ENCODE data around the gene FBXL2. TPM values are rescaled to one million over a fixed set of nuclear protein-coding genes. Genes with fewer than 3 reads are reported as not detected.

Gene FBXL2
- total RNA-seq, 1 experiment from 2014 or later = 10.8 TPM

DNA sequence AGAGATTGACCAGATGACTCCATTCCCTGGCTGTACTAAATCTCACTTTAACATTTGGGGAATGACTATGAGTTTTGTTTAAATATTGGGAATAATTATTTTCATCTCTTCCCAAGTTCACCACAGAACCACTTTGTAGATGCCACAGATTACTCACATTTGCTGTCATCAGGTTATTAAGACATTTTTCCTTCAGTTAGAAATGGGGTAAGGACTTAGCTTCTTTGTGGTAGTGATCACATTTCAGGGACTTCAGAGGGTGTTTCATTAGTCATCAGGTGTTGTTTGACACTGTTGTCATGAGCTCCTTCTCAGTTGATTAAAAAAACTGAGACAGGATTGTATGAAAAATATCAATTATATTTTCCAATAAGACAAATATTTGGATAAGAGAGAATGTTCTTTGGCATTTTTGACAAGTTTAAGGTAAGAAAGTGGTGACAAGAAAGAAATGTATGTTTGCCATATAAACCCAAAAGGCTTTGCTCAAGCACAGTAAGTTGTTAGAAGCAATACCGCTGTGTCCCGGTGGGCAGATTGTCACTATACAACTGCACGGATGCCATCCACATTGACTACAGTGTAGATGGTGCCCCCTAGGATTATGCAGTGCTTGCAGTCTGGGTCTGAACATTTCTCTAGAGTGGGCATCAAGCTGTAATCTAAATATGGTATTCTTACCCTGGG is 22.3 kb downstream of the FBXL2 start:
- Mint-ChIP-seq H3K27ac (ENCODE audit: unreplicated experiment) (no peak overlapping the region), H3K36me3 (ENCODE audit: insufficient read depth, unreplicated experiment) (no peaks in the 10 kb centered on the region), H3K9me3 (ENCODE audit: unreplicated experiment) (no peaks in the 10 kb centered on the region), H3K27me3 (ENCODE audit: insufficient read depth, unreplicated experiment) (no peaks in the 10 kb centered on the region), H3K4me3 (ENCODE audit: unreplicated experiment) (no peak overlapping the region), H3K4me1 (ENCODE audit: low read depth, unreplicated experiment) (no peaks in the 10 kb centered on the region)
- Histone ChIP-seq H3K9me3 (no peaks in the 10 kb centered on the region), H3K4me3 (ENCODE audit: low read depth, low read length) (no peak overlapping the region), H3K27me3 (replicated peaks; ENCODE audit: control insufficient read depth, insufficient read depth, low read length) (no peaks in the 10 kb centered on the region), H3K36me3 (ENCODE audit: control insufficient read depth, insufficient read depth, low read length) (no peaks in the 10 kb centered on the region), H3K4me1 (peaks cover 4% of the 10 kb centered on the region; the same call in 1 of the 2 replicates)
- intact Hi-C loops (cut with micrococcal nuclease; ENCODE audit: unreplicated experiment) = no loop called here
- ChIA-PET POLR2A (no interaction called here), CTCF (no interaction called here)
- DNase-seq = no peak
- no TSS peak for BruUV-seq (replicated peaks)
- TF ChIP-seq CTCF (IDR thresholded peaks at IDR 0.05; ENCODE audit: insufficient read depth in 1 of 2, low read depth in 1 of 2, low read length in 1 of 2, severe bottlenecking in 1 of 2, unreplicated experiment in 1 of 2) = no peak

DNA sequence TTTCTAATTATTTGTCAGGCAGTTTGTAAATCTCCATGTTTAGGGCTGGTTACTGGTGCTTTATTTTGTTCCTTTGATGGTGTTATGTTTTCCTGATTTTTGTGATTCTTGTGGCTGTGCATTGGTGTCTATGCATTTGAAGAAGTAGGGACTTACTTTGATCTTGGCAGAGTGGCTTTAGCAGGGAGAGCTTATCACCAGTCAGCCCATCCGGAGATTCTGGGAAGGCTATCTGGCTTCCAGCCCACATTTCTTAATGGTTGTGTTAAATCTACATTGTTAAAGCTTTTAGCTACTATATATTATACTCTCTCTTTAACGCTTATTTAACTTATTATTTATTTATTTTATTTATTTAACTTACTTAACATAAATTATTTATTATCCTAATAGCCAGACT is 35.1 kb downstream of the FBXL2 start:
- no peak overlapping the region for H3K27ac Mint-ChIP-seq (ENCODE audit: unreplicated experiment)

DNA sequence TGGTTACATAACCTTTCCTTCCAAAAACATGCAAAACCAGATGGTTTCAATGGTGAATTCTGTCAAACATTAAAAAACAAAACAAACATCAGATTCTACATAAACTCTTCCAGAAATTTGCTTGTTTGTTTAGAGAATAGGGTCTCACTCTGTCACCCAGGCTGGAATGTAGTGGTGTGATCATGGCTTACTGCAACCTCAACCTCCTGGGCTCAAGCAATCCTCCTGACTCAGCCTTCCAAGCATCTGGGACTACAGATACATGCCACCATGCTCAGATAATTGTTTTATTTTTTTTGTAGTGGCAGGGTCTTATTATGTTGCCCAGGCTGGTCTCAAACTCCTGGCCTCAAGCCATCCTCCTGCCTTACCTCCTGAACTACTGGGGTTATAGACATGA is 36.1 kb downstream of the FBXL2 start:
- Mint-ChIP-seq H3K9me3 (ENCODE audit: unreplicated experiment) (peaks cover 8% of the 10 kb centered on the region), H3K4me1 (ENCODE audit: low read depth, unreplicated experiment) (peaks cover 34% of the 10 kb centered on the region), H3K27me3 (ENCODE audit: insufficient read depth, unreplicated experiment) (no peaks in the 10 kb centered on the region), H3K4me3 (ENCODE audit: unreplicated experiment) (no peak overlapping the region), H3K36me3 (ENCODE audit: insufficient read depth, unreplicated experiment) (peaks cover 21% of the 10 kb centered on the region), H3K27ac (ENCODE audit: unreplicated experiment) (no peak overlapping the region)
- H3K4me1 ChIP-seq = peaks cover 27% of the 10 kb centered on the region
- intact Hi-C loops (cut with micrococcal nuclease; ENCODE audit: unreplicated experiment) = no loop called here
- no peak for TF ChIP-seq CTCF (IDR thresholded peaks at IDR 0.05; ENCODE audit: insufficient read depth in 1 of 2, low read depth in 1 of 2, low read length in 1 of 2, severe bottlenecking in 1 of 2, unreplicated experiment in 1 of 2)
- no TSS peak for BruUV-seq (replicated peaks)
- ChIA-PET CTCF (no interaction called here), POLR2A (no interaction called here)
- no peak for DNase-seq
- no peaks in the 10 kb centered on the region for H3K27me3 ChIP-seq (replicated peaks; ENCODE audit: control insufficient read depth, insufficient read depth, low read length)
- no peaks in the 10 kb centered on the region; the same call in 1 of the 2 replicates for H3K9me3 ChIP-seq
- H3K4me3 ChIP-seq (ENCODE audit: low read depth, low read length) = no peak overlapping the region
- H3K36me3 ChIP-seq (ENCODE audit: control insufficient read depth, insufficient read depth, low read length) = no peaks in the 10 kb centered on the region

More for the DNA sequence above, 35.1 kb downstream of the FBXL2 start:
- Histone ChIP-seq H3K4me3 (ENCODE audit: low read depth, low read length) (no peak overlapping the region), H3K9me3 (no peaks in the 10 kb centered on the region; the same call in 1 of the 2 replicates), H3K27me3 (replicated peaks; ENCODE audit: control insufficient read depth, insufficient read depth, low read length) (no peaks in the 10 kb centered on the region), H3K4me1 (peaks cover 19% of the 10 kb centered on the region), H3K36me3 (ENCODE audit: control insufficient read depth, insufficient read depth, low read length) (no peaks in the 10 kb centered on the region)
- DNase-seq = no peak
- intact Hi-C loops (cut with micrococcal nuclease; ENCODE audit: unreplicated experiment) = no loop called here
- H3K27me3 Mint-ChIP-seq (ENCODE audit: insufficient read depth, unreplicated experiment) = no peaks in the 10 kb centered on the region
- H3K36me3 Mint-ChIP-seq (ENCODE audit: insufficient read depth, unreplicated experiment) = peaks cover 19% of the 10 kb centered on the region
- peaks cover 8% of the 10 kb centered on the region for H3K9me3 Mint-ChIP-seq (ENCODE audit: unreplicated experiment)
- peaks cover 25% of the 10 kb centered on the region for H3K4me1 Mint-ChIP-seq (ENCODE audit: low read depth, unreplicated experiment)
- no peak for TF ChIP-seq CTCF (IDR thresholded peaks at IDR 0.05; ENCODE audit: insufficient read depth in 1 of 2, low read depth in 1 of 2, low read length in 1 of 2, severe bottlenecking in 1 of 2, unreplicated experiment in 1 of 2)
- no peak overlapping the region for H3K4me3 Mint-ChIP-seq (ENCODE audit: unreplicated experiment)
- CTCF ChIA-PET = no interaction called here
- no TSS peak for BruUV-seq (replicated peaks)
- POLR2A ChIA-PET = no interaction called here
